DOHH2 (cell line): ENCODE results near the gene TCEAL7.

ENCODE experiments used
- H3F3A ChIP-seq: fragments of 200-600 bp; sonication (generic), shearing (Covaris generic); 2 replicates; pipeline ENCODE4 v1.6.0; 2016; ENCODE audit warnings: antibody characterized with exemption, mild to moderate bottlenecking; ENCODE audit not compliant: control insufficient read depth, insufficient read depth
- H3K27ac ChIP-seq: fragments of 200-600 bp; sonication (generic); 2 replicates; pipeline ENCODE4 v1.5.1; 2014; ENCODE audit warnings: low read depth, mild to moderate bottlenecking, low read length, moderate library complexity
- H3K27me3 ChIP-seq: fragments of 200-600 bp; sonication (generic); 2 replicates; pipeline ENCODE4 v1.6.1; 2014; ENCODE audit warnings: mild to moderate bottlenecking, low read length, mixed read lengths; ENCODE audit not compliant: control insufficient read depth
- H3K36me3 ChIP-seq: fragments of 200-600 bp; sonication (generic); 2 replicates; pipeline ENCODE4 v1.6.1; 2014; ENCODE audit warnings: mild to moderate bottlenecking, low read length, moderate library complexity, mixed read lengths; ENCODE audit not compliant: control insufficient read depth
- H3K4me1 ChIP-seq: fragments of 200-600 bp; sonication (generic); 2 replicates; pipeline ENCODE4 v1.6.1; 2014; ENCODE audit warnings: mild to moderate bottlenecking, low read length, mixed read lengths; ENCODE audit not compliant: control insufficient read depth
- H3K4me2 ChIP-seq: fragments of 200-600 bp; sonication (generic); 2 replicates; pipeline ENCODE4 v1.6.0; 2014; ENCODE audit warnings: mild to moderate bottlenecking, low read length, moderate library complexity
- H3K4me3 ChIP-seq: fragments of 200-600 bp; sonication (generic); 2 replicates; pipeline ENCODE4 v1.5.1; 2014; ENCODE audit warnings: mild to moderate bottlenecking, low read length, mixed read lengths
- H3K79me2 ChIP-seq: fragments of 200-600 bp; sonication (generic); 2 replicates; pipeline ENCODE4 v1.6.1; 2014; ENCODE audit warnings: mild to moderate bottlenecking, low read length, mixed read lengths; ENCODE audit not compliant: control insufficient read depth
- H3K9me2 ChIP-seq: fragments of 200-600 bp; sonication (generic); replicated peaks from 2 replicates; pipeline ENCODE4 v1.6.1; 2014; ENCODE audit warnings: mild to moderate bottlenecking, low read length, mixed read lengths; ENCODE audit not compliant: control insufficient read depth
- H3K9me3 ChIP-seq: fragments of 200-600 bp; sonication (generic); 2 replicates; pipeline ENCODE4 v1.6.1; 2014; ENCODE audit warnings: antibody characterized with exemption, low read length, mixed read lengths; ENCODE audit not compliant: control insufficient read depth, insufficient read depth
- H4K20me1 ChIP-seq: fragments of 200-600 bp; sonication (generic); 2 replicates; pipeline ENCODE4 v1.6.0; 2014; ENCODE audit warnings: low read depth, mild to moderate bottlenecking, antibody characterized with exemption, low read length, moderate library complexity; ENCODE audit not compliant: control insufficient read depth, insufficient read depth
- CTCF ChIP-seq: fragments of 200-600 bp; sonication (generic); IDR thresholded peaks from one replicate; pipeline ENCODE4 v1.5.1; 2014; ENCODE audit warnings: antibody characterized with exemption, mild to moderate bottlenecking, low read depth, low read length; ENCODE audit not compliant: poor library complexity, severe bottlenecking
- EZH2phosphoT487 ChIP-seq: fragments of 200-600 bp; sonication (generic); IDR thresholded peaks from 2 replicates; pipeline ENCODE4 v1.6.1; 2017; ENCODE audit warnings: borderline replicate concordance, mild to moderate bottlenecking, antibody characterized with exemption, low read length, moderate library complexity, mixed read lengths

The TCEAL7 gene

GRCh38 chrX:103309860-103310554 is 20.0 kb upstream of the TCEAL7 start:
- H3K4me3 ChIP-seq, result no peak overlapping the region
- H4K20me1 ChIP-seq, result no peaks in the 10 kb centered on the region
- no peak for TF ChIP-seq EZH2phosphoT487
- TF ChIP-seq CTCF, result no peak
- no peaks in the 10 kb centered on the region for H3K9me2 ChIP-seq
- H3K36me3 ChIP-seq, result no peaks in the 10 kb centered on the region
- H3K4me1 ChIP-seq, result no peaks in the 10 kb centered on the region
- H3F3A ChIP-seq, result no peaks in the 10 kb centered on the region
- H3K4me2 ChIP-seq, result no peak overlapping the region
- H3K79me2 ChIP-seq, result no peaks in the 10 kb centered on the region
- no peaks in the 10 kb centered on the region for H3K9me3 ChIP-seq
- no peak overlapping the region for H3K27ac ChIP-seq
- H3K27me3 ChIP-seq, result no peaks in the 10 kb centered on the region

- Histone ChIP-seq H3K79me2 (no peaks in the 10 kb centered on the region), H3K4me1 (no peaks in the 10 kb centered on the region), H3K4me2 (no peak within 1 kb of the TSS), H3K27me3 (no peaks in the 10 kb centered on the region), H3K27ac (no peak within 1 kb of the TSS), H4K20me1 (no peaks in the 10 kb centered on the region), H3K9me2 (no peaks in the 10 kb centered on the region), H3K9me3 (no peaks in the 10 kb centered on the region), H3K4me3 (no peak within 1 kb of the TSS), H3F3A (no peaks in the 10 kb centered on the region), H3K36me3 (no peaks in the 10 kb centered on the region)
- TF ChIP-seq CTCF (no peak), EZH2phosphoT487 (no peak)
These were observed 19.3 kb upstream of the TCEAL7 start, which contains the start of gene BEX2 for GRCh38 chrX:103310555-103311398. TSS of gene BEX2 (minus strand) at chrX:103310990. CDS start at chrX:103309976, 1,014 bp downstream.

- TF ChIP-seq CTCF (no peak), EZH2phosphoT487 (no peak)
- H3K27ac ChIP-seq, result no peak overlapping the region
- H3K4me1 ChIP-seq, result no peaks in the 10 kb centered on the region
- no peaks in the 10 kb centered on the region for H3K9me3 ChIP-seq
- no peak overlapping the region for H3K4me3 ChIP-seq
- H3K9me2 ChIP-seq, result no peaks in the 10 kb centered on the region
- H3K4me2 ChIP-seq, result no peak overlapping the region
- no peaks in the 10 kb centered on the region for H3K36me3 ChIP-seq
- no peaks in the 10 kb centered on the region for H4K20me1 ChIP-seq
- no peaks in the 10 kb centered on the region for H3K79me2 ChIP-seq
- H3F3A ChIP-seq, result no peaks in the 10 kb centered on the region
- H3K27me3 ChIP-seq, result no peaks in the 10 kb centered on the region
These were observed 18.6 kb upstream of the TCEAL7 start for GRCh38 chrX:103311399-103311780.
